CD4-positive, alpha-beta T cell treated with Interleukin-6 at 100 ng/mL for 8 hours (primary cell): Measurements from ENCODE around the gene HTRA1.

Source experiments
- DNase-seq: peaks from one replicate; pipeline ENCODE4 v3.0.0-alpha.2; 2020; ENCODE audit warnings: mixed read lengths, low spot score

Gene HTRA1

DNA sequence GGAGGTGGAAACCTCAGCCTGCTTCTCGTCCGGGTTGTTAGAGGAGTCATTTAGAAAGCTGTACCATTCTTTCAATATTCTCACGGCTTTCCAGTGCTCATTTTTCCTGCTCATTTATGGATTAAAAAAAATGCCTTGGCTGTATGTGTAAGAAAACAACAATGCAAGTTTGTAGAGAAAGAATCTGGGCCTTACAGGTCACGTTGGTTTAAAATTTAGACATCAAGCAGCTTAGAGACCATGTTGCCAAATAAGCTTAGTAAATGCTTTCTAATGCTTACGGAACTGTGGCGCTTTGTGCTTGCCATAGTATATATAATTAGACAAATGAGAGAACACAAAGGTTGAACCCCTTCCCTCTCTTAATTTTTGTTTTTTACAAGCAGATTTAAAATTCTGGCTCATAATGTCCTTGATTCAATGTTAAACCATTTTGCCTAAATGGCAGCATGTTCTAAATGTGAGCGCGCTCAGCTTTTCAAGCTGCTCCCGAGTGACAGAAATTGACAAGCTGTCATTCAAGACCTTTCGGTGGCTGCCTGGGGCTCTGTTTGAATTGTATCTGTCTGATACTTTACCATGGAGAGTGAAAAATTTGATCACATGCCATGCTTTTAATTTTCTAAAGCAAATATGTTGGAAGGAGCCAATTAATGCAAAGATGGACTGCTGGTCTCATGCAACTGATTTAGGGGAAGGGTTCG lies 5.8 kb upstream of the HTRA1 start:
- no peak for DNase-seq

DNA sequence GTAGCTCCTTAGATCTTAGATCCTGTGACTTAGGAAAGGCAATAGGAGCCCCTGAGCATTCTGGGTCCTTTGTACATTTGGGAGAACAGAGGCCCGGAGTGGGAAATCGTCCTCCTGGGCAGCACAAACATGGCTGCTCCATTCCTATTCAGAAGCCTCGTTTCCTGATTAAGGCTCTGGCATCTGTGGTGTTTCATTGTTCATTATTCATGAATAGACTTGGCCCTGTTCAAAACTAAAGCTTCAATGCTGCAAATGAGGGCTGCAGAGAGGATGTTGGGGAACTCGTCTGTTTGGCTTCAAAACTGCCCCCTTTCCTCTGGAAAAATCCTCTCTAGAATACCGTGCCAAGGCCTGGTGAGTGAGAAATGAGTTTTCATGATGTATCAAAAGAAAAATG lies 3.4 kb upstream of the HTRA1 start:
- no peak for DNase-seq

DNA sequence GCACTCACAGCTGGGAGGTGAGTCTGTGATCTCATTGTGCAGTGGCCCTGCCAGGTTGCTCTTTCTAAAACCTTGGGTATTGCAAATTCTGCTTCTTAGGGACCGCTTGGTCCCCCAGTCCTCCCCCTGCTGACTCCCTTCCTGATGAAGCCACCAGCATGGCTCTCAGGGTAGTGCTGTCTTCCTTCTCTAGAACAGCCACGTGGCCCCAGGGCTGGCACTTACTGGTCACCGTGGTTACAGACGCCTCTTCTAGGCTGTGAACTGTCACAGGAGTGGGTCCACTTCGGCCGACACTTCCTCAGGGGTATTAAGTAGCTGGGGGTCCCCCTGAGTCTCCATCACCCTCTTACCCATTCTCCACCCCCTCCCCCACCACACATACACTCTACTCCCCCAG lies 2.7 kb upstream of the HTRA1 start:
- no peak for DNase-seq

DNA sequence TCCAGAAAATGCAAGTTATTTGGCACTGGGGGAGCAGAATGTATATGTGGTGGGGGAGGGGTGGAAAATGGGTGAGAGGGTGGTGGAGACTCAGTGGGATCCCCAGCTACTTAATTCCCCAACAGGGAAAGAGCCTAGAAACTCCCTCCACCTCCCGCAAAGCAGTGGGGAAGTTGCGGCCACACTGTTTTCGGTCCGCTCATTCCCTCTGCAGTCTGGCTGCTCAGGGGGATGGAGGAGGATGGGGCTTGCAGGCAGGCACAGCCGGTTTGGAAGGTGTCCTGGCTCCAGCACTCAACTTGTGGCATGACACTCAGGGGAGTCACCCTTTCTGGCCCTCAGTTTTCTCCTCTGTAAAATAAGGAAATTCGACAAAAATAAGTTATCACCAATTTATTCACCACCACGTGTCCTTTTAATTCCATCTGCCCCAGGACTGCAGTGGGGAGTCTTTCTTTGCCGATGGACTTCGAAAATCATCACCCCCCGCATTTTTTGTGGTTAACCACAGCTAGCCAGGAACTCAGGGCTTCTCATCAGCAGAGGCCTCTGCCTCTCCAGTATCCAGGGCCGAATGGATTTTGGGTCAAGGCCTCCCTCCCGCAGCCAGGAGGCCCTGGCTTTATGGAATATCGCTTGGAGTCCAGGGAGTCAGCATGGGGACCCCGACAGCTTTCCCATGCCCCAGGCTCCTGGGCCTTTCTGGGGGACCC lies 1.6 kb upstream of the HTRA1 start:
- DNase-seq = no peak

DNA sequence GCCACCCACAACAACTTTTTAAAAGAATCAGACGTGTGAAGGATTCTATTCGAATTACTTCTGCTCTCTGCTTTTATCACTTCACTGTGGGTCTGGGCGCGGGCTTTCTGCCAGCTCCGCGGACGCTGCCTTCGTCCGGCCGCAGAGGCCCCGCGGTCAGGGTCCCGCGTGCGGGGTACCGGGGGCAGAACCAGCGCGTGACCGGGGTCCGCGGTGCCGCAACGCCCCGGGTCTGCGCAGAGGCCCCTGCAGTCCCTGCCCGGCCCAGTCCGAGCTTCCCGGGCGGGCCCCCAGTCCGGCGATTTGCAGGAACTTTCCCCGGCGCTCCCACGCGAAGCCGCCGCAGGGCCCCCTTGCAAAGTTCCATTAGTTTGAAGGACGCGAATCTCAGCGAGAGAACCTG lies 461 bp upstream of the HTRA1 start:
- DNase-seq = no peak

DNA sequence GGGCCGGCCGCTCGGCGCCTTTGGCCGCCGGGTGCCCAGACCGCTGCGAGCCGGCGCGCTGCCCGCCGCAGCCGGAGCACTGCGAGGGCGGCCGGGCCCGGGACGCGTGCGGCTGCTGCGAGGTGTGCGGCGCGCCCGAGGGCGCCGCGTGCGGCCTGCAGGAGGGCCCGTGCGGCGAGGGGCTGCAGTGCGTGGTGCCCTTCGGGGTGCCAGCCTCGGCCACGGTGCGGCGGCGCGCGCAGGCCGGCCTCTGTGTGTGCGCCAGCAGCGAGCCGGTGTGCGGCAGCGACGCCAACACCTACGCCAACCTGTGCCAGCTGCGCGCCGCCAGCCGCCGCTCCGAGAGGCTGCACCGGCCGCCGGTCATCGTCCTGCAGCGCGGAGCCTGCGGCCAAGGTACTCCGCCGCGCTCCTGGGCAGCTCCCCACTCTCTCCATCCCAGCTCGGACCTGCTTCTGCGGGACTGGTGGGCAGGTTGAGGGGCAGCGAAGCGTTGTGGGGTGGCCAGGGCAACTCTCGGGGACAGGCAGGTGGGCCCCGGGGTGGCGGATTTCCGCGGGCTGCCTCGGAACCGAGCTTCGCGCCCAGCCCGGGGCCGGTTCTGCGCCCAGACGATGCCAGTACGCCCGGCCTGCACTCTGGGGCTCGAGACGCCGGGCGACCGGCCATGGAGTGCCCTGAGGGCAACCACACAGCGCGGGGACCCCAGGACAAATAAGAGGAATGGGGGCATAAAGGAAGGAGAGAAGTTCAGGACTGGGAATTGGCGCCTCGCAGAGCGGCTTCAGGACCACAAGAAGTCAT lies 578 bp downstream of the HTRA1 start:
- DNase-seq = no peak

DNA sequence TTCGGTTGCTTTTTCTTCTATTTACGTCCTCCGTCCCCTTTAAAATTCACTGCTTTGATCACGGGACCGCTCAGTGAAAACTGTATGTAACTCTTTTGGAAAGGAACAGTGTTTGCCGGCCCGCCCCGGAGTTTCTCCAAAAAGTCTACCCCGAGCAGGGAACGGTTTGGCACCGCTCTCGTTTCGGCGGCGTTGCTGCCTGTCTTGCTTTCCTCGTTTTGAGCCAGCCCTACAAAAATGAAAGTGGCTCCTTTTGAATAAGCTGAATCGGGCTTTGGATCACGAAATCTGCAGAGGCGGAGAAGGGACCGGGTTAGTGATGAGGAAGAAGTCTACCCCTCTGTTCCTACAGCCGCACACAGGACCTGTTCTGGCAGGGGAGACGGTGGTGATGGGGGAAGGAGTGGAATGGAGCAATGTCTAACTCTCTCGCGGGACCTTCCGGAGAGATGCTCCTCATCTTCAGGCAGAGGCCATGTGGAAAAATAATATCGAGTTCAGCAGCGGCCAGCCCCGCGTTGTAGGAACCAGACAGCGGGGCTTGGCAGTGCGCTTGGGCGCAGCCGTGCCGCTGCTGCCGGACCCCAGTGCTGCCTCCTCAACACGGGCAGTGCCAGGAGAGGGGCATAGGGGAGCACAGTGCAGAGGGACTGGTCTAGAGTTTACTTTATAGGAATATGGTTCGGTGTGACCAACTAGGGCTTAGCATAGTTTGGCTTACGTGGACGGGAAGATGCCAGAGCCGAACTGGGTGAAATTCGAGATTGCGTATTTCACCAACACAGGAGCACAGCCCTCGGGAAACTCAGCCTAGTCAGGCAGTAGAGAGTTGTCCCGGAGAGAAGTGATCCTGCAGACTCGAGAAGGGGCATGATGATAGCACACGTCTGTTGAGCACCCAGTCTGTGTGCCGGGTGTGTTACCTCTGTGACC lies 1.4 kb downstream of the HTRA1 start:
- no peak for DNase-seq

DNA sequence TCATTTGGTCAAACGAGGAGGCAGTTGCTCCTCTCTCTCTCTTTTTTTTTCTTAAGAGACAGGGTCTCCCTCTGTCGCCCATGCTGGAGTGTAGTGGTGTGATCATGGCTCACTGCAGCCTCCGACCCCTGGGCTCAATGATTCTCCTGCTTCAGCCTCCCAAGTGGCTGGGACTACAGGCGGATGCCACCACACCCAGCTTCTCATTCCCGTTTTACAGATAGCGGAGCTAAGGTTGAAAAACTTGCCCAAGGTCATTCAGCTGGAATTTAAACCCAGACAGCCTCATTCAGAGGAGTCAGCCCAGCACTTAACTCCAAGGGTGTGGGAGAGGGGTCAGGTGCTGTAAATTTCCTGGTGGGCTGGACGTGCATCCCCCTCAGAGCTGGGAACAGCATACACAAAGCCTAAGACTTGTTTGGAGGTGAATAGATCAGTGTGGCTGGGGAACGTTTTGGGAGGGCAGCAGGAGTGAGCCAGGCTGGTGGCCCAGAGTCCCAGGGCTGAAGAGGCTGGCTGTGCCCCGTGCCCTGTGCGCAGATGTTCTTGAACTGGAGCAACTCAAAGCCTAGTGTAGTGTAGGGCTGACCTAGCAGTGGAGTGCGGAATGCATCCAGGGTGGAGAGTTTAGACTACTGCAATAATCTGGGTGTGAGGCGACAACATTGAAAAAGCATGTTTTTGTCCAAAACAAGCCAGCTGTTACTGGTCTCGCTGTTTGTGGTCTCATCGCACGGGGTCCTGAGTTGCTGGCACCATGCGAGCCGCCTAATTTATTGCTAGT lies 2.3 kb downstream of the HTRA1 start:
- no peak for DNase-seq

DNA sequence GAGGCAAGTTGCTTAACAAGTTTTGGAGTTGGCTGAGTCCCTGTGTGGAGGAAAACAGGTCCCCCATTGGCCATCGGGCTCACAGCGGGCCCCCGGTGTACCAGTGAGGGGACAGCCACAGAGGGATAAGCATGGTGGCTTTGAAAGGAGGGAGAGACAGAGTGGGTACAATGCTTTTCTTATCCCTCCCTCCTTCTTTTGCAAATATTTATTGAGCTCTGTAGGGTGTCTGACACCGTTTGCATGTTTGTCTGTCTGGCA lies 2.8 kb downstream of the HTRA1 start:
- no peak for DNase-seq

DNA sequence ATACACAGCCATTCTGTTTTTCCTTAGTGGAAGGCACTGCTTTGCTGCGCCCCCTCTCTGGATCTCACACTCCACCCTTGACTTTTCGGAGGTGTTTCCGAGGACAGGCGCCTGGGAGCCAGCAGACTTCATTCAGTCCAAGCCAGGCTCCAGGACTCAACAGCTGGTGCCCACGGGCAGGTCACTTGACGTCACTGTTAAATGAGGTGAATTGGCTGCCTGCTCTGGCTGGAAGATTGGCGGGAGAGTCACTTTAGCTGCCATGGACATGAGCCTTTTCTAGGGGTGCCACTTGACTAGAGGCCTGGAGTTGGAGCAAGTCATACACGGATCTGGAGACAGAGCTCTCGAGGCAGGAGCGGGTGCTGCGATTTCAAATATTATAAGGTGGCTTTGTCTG lies 3.2 kb downstream of the HTRA1 start:
- no peak for DNase-seq

DNA sequence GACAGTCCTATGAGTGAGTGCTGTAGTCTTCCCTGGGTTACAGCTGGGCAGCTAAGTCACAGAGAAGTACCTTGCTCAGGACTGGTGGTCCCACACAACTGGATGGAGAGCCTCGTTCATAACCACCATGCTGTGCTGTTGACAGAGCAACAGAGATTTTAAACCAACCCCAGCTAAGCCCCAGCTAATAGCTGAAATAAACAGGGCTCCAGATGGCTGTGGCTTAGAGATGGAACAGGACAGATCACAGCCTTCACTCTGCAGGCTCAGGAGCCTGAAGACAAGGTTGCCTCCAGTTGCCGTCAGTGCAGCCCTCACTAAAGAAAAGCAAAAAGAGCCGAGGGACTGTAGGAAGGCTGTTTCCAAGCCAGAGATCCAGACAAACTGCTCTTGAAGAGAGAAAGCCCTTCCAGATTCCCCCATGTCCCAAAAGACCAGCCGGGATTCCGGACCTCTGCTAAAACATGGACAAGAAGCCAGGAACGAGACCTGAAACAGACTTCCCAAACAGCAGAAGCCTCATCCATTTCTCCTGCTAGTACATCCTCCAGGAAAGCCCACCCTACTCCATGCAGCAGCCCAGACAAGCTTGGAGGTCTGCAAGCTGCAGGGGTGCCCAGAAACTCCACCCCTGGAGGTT lies 4.2 kb downstream of the HTRA1 start:
- DNase-seq = no peak

DNA sequence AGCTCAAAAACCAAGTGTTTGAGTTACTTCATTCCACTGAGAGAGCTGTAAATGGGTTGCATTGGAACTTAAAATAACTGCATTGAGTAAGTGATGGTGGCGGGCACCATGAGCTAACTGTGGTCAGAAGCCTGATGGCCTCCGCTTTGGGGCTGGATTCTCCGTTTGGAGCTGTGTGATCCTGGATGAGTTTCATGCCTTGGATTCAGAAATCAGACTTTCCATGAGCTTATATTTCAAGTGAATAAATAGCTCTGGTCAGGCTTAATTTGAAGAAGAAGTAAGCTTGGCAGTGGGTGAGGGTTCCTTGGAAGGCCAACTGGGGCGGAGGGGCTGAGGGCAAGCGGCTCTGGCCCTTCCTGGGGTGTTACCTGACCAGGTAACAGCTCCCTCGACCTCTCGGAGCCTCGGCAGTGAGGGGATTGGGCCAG lies 5.6 kb downstream of the HTRA1 start:
- DNase-seq = no peak

DNA sequence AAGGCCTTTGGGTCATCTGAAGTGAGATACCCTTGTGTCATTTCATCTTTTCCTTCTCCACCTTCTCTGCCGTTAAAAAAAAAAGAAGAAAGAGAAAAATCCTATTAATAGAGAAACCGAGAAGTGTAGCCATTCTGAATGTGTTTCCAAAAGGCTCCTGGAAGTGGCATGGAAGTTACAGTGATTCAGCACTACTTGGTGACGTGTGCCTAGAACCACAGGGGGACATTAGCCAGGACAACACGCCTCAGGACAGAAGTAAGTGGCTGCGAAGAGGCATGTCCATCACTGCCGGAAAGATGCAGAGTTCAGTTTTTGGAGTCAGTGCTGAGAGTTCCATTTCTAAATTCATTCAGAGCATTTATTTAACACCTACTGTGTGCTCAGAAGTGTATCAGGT lies 6.3 kb downstream of the HTRA1 start:
- DNase-seq = no peak

DNA sequence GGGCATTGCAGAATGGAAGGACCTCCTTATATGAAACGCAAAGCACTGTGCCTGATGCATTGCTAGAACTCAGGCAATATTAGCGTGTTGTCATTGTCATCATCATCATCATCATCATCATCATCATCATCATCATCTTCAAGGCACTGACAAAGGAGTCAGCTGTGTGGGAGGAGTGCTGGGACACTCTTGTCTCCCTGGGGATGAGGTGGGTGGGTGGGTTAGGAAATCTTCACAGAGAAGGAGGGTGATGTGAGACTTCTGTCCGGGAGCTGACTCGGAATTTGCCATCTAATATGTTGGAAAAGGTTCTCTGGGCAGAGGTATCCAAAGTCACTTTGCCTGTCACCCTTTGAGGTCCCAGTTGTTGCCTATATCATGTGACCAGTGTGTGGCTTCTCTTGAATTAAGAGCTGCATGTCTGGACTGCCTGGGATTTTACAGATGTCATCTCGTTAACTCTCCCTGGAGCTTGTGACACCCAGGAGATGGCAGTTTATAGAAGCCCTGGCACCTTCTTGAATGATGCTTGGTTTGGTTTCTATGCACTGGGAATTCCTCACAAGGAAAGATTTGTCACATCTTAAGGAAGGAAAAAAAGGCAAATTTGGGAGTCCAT lies 7.1 kb downstream of the HTRA1 start:
- no peak for DNase-seq

DNA sequence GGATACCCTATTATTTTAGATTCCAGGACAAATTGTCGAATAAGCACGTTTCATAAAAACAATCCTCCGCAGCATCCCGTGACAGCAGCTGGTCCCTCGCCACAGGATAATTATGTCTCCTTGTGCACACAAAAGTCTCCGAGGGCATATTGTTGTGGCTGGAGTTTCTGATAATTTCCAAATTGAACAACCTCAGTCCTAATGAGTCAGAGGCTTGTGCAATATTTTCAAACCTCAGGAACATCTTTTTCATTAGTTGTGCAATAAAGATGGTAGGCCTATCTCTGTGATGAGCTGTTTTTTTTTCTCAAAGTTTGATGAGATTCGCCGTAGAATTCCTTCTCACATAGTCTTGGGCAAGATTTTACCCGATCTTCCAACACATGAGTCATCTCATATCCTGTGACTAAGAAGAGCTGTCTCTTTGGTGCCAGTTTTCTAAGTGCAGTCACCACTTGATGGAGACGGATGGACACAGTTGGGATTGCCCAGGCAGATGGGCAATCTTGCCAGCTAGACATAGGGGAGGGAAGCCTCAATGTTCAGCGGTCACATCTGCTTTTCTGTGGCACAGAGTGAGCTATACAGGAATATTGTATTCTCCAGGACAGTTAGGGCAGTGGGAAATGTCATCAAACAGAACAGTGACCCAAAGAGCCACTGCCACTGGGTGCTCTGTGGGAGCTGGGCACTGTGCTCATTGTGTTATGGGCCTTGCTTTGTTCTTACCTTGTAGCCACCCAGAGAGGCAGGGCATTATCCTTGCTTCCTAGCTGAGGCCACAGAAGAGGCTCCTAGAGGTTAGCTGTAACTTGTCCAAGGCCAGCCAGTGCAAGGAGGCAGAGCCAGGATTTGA lies 7.8 kb downstream of the HTRA1 start:
- DNase-seq = no peak

DNA sequence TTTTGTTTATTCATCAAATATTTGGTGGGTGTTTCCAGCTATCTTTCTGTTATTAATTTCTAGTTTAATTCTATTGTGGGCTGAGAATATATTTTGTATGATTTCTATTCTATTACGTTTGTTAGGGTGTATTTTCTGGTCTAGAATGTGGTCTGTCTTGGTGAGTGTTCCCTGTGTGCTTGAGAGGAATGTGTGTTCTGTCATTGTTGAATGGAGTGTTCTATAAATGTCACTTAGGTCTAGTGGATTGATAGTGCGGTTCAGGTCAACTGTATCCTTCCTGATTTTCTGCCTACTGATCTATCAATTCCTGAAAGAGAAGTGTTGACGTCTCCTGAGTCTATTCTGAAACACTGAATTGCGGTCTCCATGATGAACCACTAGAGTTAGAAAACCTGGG lies 8.5 kb downstream of the HTRA1 start:
- no peak for DNase-seq

DNA sequence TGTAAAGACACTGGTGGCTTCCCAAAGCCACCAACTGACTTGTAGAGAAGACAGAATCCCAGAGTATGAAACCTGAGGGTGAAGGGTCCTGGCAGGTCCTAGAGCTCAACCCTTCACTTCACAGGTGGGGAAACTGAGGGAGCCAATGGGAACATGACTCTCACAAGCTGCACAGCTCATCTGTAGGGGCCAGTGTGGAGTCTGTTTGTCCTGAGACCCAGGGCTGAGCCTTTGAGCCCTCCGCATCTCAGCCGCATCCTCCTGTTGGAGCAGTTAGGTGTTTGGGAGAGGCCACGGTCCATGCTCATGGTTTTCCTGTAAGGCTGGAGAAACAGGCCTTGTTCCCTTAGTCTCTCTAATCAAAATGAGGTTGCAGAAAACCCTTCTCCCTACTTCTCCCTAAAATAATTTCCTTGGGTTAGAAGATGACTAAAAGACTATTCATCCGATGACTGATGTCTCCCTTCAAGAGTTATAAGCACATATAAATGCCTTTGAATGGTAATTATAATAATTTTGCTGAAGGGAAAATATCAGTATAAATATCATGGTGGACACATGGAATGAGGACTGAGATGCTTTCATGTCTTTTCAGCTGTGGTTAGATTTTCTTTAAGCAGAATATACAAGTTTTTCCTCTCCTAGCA lies 10.3 kb downstream of the HTRA1 start:
- DNase-seq = no peak

DNA sequence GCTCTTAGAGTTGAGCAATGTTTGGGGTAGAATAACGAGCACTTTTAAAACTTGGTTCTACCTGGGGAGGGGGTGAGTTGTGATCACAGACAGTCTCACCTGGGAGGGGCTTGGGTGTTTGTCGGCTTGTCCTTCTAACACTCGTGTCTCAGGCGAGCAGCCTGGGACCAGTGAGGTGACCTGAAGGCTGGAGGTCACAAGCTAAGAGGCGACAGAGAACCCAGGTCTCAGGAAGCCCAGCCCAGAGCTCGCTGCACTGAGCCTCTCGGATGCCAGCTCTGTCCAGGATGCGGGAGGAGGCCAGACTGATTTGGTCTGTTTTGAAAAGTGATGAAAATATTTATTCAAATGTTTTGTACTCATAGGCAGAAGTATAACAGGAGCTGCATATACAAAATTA lies 11.8 kb downstream of the HTRA1 start:
- DNase-seq = no peak
